Loucy (cell line): ENCODE results near the gene PCBP3.

ENCODE experiments used
- CTCF ChIP-seq: fragments of 200-600 bp; sonication (generic); conservative IDR thresholded peaks from 2 replicates; pipeline ENCODE4 v1.5.1; 2014; ENCODE audit warnings: mild to moderate bottlenecking, antibody characterized with exemption, low read length
- EZH2phosphoT487 ChIP-seq: fragments of 200-600 bp; IDR thresholded peaks from 2 replicates; pipeline ENCODE4 v1.6.1; 2018; ENCODE audit warnings: antibody characterized with exemption, mild to moderate bottlenecking, moderate library complexity, borderline replicate concordance

GRCh38 chr21:45632637-45633251, 10.8 kb upstream of the PCBP3 start:
- TF ChIP-seq CTCF (no peak), EZH2phosphoT487 (no peak)
